HG03280 (cell line): ENCODE measurements around the gene SPINK6.

Experiments used
- ATAC-seq: cut with Tn5 transposase; IDR thresholded peaks from one replicate; pipeline ENCODE4 v1.9.1; 2021; ENCODE audit warnings: mild to moderate bottlenecking, moderate library complexity; ENCODE audit not compliant: unreplicated experiment

The SPINK6 gene

DNA sequence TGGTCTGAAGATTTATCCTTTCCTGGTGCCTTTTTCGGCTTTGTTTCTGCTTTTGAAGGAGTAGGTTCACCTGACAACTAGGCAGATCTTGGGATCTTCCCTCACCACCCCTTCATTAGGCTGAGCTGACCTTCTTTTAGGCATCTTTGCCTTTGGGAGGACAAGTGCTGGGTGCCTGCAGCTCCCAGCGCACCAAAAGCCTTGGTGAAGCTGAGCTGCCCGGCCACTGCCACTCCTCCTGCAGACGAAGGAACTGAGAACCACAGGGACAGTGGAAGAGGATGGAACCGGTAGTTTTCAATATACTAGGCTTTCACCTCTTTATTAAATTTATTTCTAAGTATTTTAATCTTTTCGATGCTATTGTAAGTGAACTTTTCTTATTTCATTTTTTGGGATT is 18.7 kb downstream of the SPINK6 start:
- ATAC-seq = no peak

DNA sequence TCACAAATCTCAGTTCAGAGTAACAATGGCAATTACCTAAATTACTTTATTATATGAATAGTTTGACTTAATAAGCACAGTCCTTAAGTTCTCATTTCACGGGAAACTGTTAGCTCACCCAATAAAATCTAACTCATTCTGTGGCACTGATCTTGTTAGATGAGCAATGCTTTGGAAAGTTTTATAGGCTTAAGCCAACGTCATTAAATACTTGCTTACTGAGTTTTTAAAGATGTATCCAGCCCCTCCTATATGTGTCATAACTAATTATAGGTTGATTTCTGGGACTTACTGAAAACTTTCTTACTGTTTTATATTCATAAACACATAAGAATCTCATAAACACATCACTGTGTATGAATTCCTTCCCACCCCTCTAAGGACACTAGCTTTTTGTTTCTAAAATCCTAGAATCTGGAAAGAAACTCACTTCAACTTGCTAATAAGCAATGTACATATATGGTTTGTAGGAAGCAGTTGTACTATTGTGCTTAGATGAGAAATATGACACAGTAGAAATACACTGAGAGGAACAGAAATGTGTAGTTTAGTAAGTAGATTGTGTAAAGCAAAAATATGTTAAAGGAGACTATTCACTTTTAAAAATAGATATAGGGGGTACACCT is 21.4 kb downstream of the SPINK6 start:
- no peak for ATAC-seq

DNA sequence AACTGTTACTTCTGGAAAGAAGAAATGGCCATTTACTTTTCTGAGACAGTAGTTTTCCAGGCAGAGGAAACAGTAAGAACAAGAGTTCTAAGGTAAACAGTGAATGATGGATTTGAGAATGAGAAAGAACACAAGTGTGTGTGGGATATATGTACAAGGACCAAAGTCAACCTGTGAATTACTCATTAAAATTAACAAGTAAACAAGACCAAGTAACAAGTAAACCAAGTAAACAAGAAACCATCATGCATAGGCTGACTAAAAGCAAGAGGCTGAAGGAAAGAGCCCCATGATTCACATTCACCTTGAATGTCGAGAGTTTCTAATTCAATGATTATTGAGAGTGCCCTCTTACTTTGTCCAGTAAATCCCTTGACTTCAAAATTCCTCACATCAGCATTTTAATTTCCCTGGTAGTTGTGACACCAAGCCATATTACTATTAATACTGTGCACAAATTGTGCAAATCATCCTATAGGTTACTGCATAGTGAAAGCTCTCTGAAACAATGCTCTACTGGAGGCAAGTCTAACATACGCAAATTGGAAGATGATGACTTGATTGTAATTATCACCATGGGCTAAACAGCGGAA is 25.6 kb downstream of the SPINK6 start:
- no peak for ATAC-seq

DNA sequence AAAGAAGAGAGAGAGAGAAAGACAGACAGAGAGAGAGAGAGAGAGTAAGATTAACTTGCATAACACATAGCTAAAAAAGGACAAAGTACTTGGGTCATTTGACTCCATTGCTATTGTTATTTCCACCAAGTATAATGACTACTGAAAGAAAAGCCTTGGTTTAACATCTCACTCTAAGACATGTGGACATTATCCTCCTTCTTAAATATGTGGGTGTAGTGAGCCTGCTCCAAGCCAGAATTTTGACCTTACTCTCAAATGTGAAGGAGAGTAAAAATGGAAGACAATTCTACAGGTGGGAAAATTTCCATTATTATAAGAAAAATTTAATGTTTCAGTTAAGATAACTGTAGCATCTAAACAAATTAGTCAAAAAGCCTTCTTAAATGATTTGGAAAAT is 27.0 kb downstream of the SPINK6 start:
- ATAC-seq = no peak

DNA sequence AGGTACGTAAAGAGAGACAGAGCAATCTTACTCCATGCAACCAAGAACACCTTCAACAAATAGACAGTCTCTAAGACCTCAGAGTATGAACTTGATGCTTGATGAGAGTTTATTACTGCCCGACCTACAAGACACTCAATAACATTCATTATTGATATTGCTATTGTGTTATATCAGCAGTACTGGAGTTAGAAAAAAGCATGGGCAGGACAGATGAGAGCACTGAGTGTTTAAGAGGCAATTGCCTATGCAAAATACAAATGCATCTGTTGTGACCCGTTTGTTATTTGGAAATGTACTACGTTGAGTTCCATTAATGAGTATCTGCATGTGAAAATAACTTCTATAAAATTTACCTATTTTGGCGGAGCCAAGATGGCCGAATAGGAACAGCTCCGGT is 27.4 kb downstream of the SPINK6 start:
- no peak for ATAC-seq

DNA sequence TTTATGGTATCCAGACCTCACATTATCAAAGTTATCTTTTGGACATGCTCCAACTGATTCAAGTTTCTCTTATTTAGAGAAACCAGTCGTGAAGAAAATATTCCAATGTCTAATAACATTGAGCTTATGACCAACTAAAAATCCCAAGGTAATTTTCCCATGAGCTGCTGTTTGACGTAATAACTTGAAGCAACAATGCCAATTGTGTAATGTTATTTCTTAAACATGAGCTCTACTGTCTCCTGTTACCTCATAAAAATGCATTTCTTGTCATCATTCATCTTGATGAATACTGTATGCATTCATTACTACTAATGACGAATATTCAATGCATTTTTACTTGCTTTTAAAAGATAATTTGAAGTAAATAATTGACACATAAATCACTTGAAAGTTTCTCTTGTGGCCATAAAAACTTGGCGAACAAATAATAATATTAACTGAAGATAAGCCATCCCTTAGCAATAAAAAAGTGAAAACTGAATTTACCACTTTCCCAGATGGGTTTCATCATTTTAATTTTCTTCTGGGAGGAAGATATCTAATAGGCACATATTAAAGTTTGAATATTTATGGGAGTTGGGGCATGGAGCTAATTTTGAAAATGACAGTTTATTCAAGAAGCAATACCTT is 35.1 kb downstream of the SPINK6 start:
- ATAC-seq = no peak

DNA sequence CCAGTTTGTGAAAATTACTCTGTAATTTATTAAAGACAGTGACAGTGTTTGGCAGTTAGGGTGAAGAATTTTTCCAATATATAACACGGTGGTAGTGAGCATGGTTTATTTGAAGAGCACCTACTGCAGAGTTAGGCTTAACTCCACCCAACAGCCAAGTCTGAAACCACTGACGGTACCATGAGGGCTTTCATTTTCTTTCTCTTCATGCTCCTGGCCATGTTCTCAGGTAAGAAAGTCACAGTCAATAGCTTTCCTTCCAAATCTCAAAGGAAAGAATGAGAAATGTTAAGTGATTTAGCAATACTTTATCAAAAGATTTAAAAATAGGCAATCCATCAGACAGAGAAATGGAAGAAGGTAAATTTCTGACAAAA is 35.6 kb downstream of the SPINK6 start, which contains the start of gene MARCOL:
TSS of gene MARCOL (plus strand) at position 108 of the 377 bp plus-strand sequence. CDS start at position 181, 73 bp downstream.
- ATAC-seq = no peak

DNA sequence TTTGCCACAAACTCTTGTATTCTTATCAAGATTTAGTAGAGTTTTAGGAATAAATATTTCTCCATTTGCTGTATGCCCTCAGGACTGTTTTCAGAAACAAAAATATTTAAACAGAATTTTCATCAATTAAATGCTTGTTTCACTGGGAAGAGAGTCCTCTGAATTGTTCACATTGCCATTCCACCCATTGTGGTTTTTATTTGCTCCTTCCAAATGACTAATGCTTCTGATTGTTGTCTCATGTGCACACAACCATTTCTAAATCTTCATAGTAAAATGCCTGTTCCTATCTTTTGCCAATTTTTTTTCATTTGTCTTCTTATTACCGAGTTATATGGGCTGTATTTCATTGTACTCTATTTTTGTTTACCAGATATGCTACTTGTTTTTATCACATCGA is 46.1 kb downstream of the SPINK6 start:
- no peak for ATAC-seq

DNA sequence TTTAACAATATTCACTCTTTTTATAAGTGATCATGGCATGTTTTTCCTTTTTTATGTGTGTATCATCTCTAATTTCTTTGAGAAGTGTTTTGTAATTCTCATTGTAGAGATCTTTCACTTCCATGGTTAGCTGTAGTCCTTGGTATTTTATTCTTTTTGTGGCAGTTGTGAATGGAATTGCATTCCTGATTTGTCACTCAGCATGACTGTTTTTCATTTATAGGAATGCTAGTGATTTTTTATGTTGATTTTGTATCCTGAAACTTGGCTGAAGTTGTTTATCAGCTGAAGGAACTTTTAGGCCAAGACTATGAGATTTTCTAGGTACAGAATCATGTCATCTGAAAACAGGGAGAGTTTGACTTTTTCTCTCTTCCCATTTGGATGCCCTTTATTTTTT is 52.6 kb downstream of the SPINK6 start:
- ATAC-seq = no peak

DNA sequence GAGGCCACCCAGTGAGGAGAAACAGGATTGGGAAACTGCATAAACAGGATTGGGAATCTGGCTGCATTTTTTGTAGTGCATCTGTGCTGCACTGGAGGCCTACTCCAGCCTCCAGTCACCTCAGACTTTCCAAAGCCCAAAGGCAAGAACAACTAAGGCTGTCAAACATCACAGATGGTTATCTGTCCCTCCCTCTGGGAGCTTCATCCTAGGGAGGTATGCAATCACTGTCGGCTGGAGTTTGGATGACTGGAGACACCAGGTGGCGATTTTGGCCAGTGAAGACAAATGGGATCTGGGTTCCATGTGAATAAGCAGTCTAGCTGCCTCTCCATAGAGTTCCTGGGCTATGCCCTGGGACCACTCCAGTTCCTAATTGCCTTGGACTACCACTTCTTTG is 56.4 kb downstream of the SPINK6 start:
- no peak for ATAC-seq

DNA sequence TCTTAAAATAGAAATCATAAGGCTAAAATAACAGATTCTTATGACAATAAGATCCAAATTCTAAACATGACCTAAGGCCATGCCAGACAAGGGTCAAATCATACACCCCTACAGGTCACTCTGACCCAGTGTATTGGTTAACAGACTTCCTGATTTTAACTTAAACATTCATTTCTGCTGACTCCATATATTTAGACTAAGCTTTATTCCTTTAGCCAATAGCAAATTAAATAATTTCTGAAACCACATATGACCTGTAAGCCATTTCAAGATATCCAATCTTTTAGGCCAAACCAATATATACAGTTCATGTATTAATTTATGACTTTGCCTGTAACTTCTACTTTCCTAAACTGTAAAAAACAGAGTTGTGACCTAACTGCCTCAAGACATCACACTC is 58.4 kb downstream of the SPINK6 start:
- no peak for ATAC-seq
